Activated T-helper 9 cell treated with anti-CD3 and anti-CD28 coated beads, Interleukin-2, amount 50 U/mL, for 16 hours (primary cell): ENCODE data around the gene TAGLN2.
"Not testable (repeated sequence)": the region's sequence is repeated elsewhere in the genome, so short reads cannot be mapped to it uniquely, and the experiment has no call there.

ENCODE experiments used
- DNase-seq: peaks from one replicate; pipeline ENCODE4 v3.0.0-alpha.2; 2020; ENCODE audit warnings: low read depth

TAGLN2 gene

DNA sequence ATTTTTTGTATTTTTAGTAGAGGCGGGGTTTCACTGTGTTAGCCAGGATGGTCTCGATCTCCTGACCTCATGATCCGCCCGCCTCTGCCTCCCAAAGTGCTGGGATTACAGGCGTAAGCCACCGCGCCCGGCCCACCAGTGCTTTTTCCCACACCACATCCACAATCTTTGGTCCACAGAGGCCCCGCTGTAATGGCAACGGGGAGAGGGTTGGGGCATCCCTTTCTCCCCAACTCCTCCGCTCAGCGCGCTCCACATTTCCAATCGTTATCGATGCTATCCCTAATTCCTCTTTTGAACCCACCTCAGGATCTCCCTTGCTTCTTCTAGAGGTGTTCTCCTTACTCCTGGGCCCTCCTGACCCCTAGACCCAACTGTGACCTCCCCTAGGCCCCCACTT is 25.7 kb downstream of the TAGLN2 start:
- DNase-seq = not testable (repeated sequence)

DNA sequence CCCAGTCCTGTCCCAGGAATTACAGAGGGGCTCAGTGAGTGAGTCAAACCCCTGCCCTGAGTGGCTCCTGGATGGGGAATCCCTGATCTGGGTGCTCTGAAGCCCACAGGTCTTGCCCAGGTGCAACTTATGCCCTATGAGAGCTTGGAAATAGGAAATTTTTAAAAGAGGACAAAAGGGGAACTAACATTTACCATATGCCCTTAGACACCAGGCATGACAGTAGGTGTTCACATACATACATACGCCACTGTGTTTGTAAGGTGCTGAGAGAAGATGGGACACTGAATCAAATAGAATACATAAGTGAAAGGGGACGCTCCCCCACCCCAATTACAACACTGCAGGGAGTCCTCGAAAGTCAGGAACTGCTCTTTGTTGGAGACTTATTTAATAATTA is 26.8 kb downstream of the TAGLN2 start:
- no peak for DNase-seq

DNA sequence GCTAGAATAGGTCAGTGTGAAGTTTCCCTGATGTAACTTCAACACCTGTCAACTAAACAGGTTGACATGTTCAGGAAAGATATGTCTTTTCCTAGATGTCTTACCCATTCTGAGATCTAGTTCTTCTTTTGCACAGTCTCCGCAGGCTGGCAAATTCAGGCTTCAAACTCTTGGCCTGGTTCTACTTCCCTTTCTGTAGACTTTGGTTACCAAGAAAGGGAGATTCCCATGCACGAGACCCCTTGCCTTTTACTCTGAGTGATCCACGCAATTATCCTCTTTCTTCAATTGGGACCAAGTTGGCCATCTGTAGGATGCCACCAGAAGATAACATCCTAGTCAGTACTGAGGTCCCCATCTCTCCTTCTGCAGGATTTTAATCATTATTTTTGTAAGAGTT is 27.3 kb downstream of the TAGLN2 start:
- DNase-seq = no peak

DNA sequence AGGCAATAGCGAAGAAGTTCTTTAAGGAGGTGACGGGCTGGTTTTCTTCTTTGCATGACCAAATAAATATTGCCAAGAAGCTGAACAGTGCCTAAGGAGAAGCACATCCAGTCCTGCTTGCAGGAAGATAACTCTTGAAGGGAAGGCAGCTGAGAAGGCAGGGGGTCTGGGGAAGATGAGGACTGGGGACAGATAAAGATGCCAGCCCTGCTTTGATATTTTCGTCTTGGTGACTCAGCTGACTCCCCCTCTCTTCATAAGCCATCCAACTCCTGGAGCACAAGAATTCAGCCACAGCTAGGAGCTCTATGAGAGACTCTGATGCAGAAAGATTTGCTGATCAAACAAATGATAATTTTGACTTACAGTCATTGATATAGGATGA is 28.8 kb downstream of the TAGLN2 start:
- no peak for DNase-seq

DNA sequence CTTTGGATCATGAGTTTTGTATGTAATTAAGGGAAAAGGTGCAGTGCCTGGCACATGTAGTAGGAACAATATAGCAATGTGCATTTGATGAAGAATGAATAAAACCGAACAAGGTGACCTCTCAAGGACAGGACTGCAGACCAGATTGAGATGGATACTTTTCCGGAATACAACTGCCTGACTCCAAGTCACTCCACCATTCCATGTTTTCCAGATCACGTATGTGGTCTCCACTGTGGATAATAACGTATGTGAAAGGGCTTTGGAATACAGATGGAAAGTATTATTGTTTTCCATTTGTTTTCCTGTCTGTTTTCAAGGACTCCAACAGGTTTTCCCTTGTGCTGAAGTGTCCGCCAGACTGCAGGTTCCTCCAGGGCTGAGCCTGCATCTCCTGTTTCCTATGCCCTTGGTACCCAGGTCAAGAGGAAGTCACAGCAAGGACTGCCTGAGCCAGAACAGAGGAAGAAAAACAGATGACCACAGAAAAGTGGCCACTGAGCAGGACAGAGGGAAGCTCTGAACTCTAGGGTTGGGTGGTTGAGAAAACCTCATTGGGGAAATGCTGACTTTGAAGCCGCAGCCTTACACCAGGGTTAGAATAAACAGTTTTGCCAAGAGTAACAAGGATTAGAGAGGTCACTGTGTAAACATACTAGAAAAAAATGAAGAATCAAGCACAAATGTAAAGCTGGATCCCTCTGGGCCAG is 29.3 kb downstream of the TAGLN2 start:
- DNase-seq = no peak

DNA sequence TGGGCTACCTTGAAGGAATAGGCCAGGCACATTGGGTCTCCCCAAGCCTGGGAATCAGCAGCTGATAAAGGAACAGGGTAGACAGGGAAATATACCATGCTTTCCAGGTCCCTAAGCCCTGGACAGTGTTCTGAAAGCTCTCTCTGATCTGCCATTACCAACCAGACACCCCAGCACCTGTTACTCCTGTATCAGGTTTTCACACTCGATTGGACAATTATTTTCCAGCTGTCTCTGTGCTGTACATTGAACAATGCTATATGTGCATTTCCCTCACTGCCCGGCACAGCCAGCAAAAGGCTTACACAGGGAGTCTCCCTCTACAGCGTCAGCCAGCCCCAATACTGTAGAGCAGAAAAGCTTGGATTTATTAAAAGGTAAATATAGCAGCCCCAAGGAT is 30.0 kb downstream of the TAGLN2 start:
- DNase-seq = no peak

DNA sequence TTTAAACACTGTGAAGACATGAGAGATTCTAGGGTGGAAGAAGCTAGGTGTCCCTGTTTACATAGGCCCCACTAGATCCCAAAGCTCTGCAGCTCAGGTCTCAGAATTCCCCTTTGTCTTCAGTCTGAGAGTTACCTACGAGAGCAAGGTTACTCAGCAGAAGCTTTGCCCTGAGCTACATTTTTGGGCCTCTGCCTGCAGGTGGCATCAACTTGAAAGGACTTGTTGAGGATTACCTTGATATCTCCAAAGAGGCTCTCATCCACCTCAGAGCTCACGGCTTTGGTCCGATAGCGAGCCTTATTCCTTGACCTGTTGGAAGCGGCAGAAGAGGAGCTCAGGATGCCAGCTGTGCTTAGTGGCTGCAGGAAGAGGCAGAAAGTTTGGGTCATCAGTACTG is 32.4 kb downstream of the TAGLN2 start:
- DNase-seq = no peak

DNA sequence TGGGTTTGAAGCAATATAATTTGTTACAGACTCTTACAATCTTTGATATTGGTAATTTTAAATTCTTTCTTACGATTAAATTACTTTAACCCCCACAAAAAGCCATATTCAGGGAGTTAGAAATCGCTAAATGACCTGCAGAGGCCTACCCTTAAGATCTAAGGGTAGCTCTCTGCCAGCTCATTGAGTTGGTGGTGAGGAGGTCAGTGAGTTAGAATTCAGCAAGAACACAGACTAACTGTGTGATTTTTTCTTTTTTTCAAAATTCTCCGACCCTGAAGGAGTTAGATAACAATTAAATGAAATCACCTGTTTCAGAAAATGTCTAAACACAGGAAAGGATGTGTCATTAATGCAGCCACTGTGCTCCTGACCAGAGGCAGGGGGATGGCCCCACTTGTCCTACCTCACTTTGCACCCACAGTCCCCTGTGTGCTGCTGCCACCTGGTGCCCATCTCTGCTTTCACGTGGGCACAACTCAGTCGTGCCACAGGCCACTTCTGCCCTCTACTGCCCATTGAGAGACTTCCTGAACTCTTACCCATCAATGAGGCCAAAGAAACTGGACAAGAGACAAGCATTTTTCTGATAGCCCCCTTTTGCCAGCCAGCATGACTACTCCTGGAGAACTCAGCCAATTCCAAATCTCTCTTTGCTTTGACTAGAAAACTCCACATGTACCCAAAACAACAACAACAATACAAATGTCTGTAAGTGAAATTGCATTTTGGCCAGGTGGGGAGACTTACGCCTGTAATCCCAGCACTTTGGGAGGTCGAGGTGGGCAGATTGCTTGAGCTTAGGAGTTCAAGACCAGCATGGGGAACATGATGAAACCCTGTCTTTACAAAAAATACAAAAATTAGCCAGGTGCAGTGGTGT is 33.8 kb downstream of the TAGLN2 start:
- peak; percentile 56 for DNase-seq

DNA sequence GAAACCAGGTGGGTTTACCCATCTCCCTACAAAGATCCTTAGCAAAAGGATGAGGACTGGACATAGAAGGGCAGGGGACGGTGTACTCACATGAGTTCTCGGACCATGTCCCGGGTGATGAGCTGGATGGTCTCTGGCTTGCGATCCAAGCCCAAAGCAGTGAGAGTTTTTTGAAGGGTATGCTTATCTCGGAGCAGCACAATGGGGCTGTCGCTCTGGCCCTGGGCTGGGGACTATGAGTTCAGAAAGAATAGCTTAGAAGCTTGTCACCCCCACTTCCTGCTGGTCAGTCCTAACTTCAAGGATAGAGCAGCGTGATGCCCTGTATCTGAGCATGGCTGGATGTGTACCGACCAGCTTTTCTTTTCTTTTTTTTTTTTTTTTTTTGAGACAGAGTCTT is 34.9 kb downstream of the TAGLN2 start:
- no peak for DNase-seq

DNA sequence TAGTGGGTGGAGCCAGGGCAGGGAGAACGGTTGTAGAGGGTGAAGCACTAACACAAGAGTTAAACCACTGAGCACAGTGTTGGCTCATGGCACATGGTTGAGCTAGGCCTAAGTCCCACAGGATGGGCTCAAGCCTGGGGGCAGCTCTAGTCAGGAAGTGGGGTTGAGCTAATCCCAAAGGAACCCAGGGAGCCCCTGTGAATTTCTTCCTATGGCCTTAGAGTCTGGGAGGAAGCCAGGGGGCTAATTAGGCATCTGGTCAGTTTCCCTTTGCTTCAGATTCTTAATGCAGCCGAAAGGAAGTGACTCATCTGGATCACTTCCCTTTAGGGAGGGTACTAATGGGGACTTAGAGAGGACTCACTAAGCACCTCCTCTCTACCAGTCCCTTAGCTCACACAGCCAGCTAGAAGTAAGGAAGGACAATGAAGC is 35.5 kb downstream of the TAGLN2 start:
- DNase-seq = no peak

DNA sequence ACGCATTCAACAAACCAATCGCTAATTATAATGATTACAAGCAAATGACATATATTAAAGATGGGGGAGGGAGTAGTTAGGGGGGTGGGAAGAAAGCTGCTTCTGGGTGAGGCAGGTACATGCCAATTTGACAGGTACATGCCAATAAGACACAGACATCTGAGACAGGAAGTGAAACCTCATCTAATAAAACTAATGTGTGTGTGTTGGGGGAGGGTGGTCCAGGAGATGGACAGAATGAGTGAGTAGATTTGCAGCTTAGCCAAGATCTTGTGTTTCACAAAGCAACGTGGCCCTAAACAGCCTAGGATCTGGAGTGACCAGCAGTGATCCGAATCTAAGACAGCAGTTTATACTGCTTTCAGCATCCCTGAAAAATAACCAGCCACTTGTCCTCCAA is 36.1 kb downstream of the TAGLN2 start:
- no peak for DNase-seq

DNA sequence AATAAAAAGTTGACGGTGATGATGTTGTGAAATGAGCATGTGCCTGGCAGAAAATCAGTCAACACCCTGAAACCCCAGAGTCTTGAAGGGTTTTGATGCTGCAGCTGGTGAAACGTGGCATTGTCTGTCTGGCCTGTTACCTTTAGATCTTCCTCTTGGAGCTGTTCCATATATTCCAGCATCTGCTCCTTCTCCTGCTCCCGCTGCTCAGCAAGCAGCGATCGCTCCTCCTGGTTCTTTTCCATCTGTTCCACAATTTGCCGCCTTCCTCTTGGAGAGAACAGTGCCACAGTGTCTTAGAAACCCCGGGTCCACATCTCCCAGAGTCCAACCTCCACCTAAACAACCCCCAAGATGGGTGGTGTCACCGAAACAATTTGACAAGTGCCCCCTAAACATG is 41.0 kb downstream of the TAGLN2 start:
- no peak for DNase-seq

DNA sequence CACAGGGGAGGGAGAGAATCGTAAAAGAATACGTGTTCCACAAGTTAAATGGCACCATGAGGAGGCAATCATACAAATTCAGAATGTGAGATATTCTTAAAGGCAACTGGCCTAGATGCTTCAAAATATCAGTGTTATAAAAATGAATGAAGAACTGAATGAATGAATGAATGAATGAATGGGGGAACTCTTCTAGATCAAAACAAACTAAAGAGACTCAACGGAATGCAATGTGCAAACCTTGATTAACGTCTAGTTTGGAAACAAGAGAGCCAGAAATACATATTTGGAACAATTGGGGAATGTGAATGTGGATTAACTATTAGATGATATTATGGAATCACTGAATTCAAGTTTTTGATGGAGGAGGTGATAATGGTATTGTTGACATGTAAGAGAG is 42.2 kb downstream of the TAGLN2 start:
- no peak for DNase-seq

DNA sequence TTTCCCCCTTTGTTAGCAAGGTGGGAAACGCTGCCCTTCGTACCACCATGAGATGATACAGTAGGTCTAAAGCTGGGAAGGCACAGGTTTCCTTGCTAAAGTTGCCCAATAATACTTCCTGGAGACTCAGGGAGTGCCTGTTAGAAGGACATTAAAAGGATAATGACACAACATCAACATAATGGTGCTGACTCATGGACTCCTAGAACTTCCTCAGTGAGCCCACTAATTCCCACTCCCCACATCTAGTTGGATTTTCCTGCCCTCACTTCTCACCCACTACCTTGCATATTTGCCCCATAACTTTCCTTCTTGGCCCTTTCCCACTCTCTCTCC is 42.8 kb downstream of the TAGLN2 start:
- DNase-seq = no peak

DNA sequence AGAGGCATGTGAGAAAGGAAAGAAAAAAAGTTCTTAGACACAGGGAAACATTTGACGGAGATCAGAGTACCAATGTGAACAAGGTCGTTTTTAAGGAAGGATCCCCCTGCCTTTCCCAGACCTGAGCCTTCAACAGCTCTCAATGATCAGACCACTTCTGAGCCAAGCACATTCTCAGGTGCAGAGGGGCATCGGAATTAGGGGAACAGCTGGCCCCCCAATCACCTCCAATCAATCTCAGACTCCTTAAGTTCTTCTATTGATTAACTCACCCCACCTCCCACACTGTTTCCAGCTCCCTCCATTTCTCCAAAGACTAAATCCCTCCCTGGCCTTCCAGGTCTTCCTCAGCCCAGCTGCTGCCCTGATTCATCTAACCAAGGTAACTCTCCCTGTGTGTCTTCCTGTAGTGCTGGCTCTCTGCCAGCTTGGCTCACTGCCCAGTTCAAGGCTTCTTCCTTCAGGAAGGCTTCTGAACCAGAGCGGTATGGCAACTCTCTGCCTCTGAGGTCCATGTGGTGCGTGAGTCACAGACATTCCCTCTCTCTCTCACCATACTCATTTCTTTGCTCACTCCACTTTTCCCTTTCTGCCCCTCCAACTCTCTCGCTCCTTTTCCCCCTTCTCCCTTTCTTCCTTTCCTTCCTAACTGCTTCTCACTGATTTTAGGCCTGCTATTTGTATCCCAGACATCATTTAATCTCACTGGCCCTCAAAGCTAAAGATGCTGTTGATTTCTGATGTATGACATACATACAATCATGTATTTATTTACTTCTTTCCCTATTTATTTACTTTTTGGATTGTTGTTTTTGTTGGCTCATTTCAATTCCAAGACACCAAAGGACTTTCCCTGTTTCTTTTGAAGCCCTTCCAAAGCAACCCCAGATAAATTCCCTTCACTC is 43.4 kb downstream of the TAGLN2 start:
- DNase-seq = no peak

DNA sequence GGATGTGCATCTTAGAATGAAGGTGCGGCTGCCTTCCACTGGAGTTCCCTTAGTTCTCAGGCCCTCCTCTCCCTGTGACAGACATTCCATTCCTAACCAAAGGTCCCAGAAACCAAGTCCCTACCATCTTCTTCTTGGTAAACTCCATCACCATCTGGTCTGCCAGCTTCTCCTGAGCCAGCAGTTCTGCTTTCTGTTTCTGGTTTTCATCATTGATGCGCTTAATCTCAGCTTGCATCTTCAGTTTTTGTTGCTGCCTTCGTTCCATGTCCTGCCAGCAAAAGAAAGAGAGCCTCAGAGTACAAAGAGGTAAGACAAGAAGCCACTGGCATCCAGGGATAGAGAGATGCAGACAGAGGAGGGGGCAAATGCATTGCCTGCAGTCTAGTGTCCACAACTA is 44.9 kb downstream of the TAGLN2 start:
- no peak for DNase-seq

DNA sequence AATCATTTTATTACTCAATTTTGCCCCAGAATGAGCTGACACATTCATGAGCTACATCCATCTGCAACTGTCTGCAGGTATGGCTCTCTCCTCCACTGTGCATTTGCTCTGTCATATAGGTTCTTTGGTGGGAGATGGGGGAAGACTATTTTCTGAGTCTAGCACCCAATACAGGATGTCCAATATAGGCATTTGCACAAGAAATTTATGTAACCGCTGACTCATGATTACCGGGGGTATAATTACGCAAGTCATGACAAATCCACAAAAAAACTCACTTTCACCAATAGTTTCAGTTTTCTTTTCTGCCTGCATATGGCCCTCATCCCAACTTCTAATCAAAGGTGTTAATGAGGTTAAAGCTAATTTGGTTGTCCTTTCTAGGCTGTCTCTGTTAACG is 45.3 kb downstream of the TAGLN2 start:
- no peak for DNase-seq

DNA sequence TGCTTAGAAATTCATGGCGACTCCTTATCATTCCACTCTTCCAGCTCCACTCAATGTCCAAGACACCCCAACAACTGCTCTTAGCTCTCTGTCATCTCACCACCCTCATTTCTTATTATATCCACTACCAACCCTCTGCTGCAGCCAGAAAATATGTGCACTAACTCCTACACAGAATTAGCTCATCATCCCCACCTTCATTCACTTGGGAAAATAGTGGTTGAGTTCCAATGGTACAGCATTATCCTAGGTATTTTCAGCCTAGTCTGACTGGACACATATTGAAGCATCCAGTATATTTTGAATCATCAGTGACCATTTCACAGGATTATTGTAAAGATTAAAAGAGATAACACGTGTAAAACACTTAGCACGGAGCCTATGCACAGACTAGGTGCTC is 46.2 kb downstream of the TAGLN2 start:
- DNase-seq = no peak

DNA sequence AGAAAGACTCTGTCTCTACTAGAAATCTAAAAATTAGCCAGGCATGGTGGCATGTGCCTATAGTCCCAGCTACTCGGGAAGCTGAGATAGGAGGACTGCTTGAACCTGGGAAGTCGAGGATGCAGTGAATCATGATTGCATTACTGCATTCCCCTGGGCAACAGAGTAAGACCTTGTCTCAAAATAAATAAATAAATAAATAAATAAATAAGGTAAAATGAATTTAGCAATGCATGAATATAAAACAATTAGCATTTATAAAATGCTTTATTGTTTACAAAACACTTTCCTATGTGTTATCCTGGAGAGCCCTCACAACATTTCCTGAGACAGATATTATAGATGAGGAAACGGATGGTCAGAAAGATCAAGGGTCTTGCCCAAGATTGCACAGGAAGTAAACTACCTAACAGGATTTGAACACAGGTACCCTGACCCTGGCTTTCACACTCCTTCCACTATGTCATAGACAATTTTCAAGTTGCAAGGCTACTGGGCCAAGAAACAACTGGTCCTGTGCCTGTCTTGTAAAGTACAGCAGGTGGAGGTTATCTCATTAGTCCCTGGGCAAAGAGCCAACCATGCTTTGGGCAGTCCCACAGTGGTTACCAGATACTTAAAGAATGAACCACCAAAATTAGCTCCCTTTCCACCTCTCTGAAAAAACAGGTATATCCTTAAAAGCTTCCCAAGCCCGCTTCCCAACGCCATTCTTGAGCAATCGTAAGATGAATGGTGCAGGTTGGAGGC is 47.4 kb downstream of the TAGLN2 start:
- no peak for DNase-seq

DNA sequence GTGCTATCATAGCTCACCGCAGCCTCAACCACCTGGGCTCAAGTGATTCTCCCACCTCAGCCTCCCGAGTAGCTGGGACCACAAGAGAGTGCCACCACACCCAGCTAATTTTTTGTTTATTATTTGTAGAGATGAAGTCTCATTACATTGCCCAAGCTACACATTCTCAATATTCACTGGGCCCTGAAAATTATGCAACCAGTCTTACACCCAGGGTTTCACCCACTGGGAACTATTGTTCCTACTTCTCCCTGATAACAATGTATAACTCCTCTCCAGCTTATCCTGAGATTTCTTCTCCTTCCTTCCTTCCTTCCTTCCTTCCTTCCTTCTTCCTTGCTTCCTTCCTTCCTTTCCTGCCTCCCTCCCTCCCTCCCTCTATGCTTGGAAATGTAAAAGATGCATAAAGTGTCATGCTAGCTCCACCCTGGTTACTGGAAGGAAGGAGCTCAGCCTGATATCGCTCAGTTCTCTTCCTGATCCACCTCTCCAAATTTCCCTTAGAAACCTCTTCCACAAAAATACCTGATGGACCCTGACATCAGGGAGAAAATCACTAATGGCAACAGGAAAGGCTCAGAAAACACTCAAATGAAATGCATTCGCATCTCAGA is 51.7 kb downstream of the TAGLN2 start:
- no peak for DNase-seq

DNA sequence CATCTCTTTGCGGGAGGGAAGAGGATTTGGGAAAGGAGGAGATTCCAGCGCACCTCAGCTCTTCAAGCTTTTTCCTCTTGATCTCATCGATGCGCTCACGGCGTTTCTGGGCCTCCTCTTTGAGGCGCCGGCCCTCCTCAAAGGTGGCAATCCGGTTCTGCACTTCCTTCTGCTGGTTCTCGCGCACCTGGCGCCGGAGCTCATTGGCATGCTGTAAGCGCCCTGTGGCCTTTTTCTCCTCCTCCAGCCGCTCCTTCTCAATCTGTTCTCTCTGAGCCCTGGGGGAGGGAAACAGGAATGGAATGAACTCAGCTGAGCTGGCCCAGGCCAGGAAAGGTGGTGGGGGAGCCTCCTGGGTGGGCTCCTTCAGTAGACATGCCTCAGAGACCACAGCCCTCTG is 52.4 kb downstream of the TAGLN2 start:
- no peak for DNase-seq

DNA sequence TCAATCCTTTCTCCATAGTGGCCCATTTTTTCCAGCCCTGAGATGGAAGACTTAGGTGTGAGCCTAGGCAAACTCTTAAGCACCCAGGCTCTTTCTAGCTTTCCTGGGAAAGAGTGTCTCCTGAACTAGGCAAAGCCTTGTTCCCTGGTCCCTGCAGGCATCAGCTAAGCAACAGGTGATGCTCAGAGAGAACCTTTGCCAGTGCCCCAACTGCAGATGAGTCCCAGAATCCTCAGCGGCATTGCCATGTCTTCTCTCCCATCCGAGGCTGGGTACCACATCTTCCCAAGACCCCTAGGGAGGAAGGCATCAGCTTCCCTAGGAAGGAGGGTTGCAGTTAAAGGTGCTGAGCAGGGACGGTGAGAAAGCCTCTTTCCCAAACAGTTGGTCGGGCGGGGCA is 54.6 kb downstream of the TAGLN2 start:
- DNase-seq = no peak
